ENCODE results near the gene KATNB1. TPM values are rescaled to one million over a fixed set of nuclear protein-coding genes. Genes with fewer than 3 reads are reported as not detected.

Gene KATNB1
- total RNA-seq, 1 experiment from 2014 or later = 32.2 TPM

DNA sequence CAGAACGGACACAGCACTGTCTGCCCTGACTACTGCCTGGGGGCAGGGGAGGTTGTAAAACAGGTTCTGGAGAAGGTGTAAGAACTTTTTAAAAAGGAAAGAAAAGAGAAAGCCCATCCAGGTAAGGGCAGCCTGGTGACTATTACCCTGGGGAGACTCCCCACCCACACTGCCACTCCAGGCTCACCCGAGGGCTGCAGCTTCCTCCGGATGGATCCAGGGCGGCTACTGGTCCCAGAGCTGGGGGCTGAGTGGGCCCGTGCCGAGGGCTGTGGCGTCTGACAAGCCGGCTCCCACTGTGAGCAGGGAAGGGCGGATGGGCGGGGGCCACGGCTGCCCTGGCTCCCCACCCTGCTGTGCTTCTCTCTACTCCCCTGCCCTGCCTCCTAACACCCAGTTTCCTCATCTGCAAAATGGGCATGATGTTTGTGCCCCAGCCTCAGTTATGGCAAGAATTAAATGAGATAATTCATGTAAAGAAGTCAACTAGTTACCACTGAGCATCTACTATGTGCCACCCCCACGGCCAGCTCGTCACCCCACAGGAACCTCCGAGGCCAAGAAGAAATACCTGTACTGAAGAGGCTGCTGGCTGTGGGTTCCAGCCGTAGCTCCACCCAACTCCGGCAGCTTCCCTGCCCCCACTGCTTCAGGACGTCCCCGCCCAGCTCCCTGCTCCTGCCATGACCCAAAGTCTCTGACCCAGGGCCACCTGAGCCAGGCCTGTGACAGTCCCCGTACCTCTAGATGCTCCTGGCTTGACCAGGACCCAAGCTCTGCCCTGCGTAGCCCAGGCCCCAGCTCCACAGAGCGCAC lies 24.2 kb downstream of the KATNB1 start:
- H3K36me3 ChIP-seq (ENCODE audit: control insufficient read depth in 1 of 2, insufficient read depth in 2 of 2, low read length in 2 of 2) = 0 out of 4 replicates have a peak, but pooled peaks cover 0 to 2% of the 10 kb centered on the region in 2 experiments
- H3K9me2 ChIP-seq (ENCODE audit: insufficient read depth) = no peaks in the 10 kb centered on the region
- DNase-seq (ENCODE audit: low read depth, low spot score) = no peak
- POLR2A ChIA-PET = no interaction called here
- H3K27me3 ChIP-seq (ENCODE audit: insufficient read depth, low read length) = no peaks in the 10 kb centered on the region
- intact Hi-C loops (cut with micrococcal nuclease) = loop anchor here (10.0 kb wide), 1 partner anchor 135 kb away; no protein-coding TSS in a partner anchor
- H3K27ac ChIP-seq (ENCODE audit: low read depth, low read length) = no peak overlapping the region
- H3K9me3 ChIP-seq (ENCODE audit: control insufficient read depth in 1 of 2, insufficient read depth in 1 of 2, low read depth in 1 of 2, low read length in 2 of 2) = no peaks in the 10 kb centered on the region
- CTCF ChIA-PET = interaction anchor here (1.0 kb wide), 1 partner anchor 104 kb away, joined by 5 read pairs; no protein-coding TSS in a partner anchor
- TF ChIP-seq ZNF274 (IDR thresholded peaks at IDR 0.05; ENCODE audit: low read depth, low read length) = no peak
- no peak for TF ChIP-seq JUND (IDR thresholded peaks at IDR 0.05)
- TF ChIP-seq POLR2AphosphoS5 (IDR thresholded peaks at IDR 0.05; ENCODE audit: low read depth, low read length) = no peak
- TF ChIP-seq, protein P1, sequence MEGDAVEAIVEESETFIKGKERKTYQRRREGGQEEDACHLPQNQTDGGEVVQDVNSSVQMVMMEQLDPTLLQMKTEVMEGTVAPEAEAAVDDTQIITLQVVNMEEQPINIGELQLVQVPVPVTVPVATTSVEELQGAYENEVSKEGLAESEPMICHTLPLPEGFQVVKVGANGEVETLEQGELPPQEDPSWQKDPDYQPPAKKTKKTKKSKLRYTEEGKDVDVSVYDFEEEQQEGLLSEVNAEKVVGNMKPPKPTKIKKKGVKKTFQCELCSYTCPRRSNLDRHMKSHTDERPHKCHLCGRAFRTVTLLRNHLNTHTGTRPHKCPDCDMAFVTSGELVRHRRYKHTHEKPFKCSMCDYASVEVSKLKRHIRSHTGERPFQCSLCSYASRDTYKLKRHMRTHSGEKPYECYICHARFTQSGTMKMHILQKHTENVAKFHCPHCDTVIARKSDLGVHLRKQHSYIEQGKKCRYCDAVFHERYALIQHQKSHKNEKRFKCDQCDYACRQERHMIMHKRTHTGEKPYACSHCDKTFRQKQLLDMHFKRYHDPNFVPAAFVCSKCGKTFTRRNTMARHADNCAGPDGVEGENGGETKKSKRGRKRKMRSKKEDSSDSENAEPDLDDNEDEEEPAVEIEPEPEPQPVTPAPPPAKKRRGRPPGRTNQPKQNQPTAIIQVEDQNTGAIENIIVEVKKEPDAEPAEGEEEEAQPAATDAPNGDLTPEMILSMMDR (IDR thresholded peaks at IDR 0.05 in 2 of 3, conservative IDR thresholded peaks at IDR 0.05 in 1 of 3; ENCODE audit: borderline replicate concordance in 1 of 3, insufficient read depth in 1 of 3, low read depth in 2 of 3, low read length in 2 of 3) = no peak
- no peak for TF ChIP-seq RAD21 (IDR thresholded peaks at IDR 0.05; ENCODE audit: low read depth)
- no peak for TF ChIP-seq EGR1 (IDR thresholded peaks at IDR 0.05; ENCODE audit: low read depth)
- TF ChIP-seq POLR2A (IDR thresholded peaks at IDR 0.05; ENCODE audit: borderline replicate concordance, extremely low read depth, insufficient read depth, insufficient read length) = no peak
- TF ChIP-seq SRF (IDR thresholded peaks at IDR 0.05; ENCODE audit: low read depth) = no peak
- TF ChIP-seq CBX3 (IDR thresholded peaks at IDR 0.05; ENCODE audit: low read depth) = no peak
- TF ChIP-seq CEBPB (IDR thresholded peaks at IDR 0.05; ENCODE audit: low read depth) = no peak
- TF ChIP-seq EZH2phosphoT487 (IDR thresholded peaks at IDR 0.05; ENCODE audit: borderline replicate concordance) = no peak
- no peak for TF ChIP-seq YY1 (IDR thresholded peaks at IDR 0.05; ENCODE audit: extremely low read depth, insufficient replicate concordance, low read depth, low read length)
- TF ChIP-seq EZH2 (IDR thresholded peaks at IDR 0.05) = no peak
- no peak for TF ChIP-seq FOSL1 (IDR thresholded peaks at IDR 0.05; ENCODE audit: low read depth)
- TF ChIP-seq TCF7L2 (IDR thresholded peaks at IDR 0.05; ENCODE audit: borderline replicate concordance, extremely low read depth, insufficient read depth, insufficient read length) = no peak
- no peak for ATAC-seq
- no peak overlapping the region for H2AFZ ChIP-seq (ENCODE audit: low read depth, low read length, poor library complexity, severe bottlenecking)
- no peak overlapping the region for H3K4me2 ChIP-seq (ENCODE audit: low read length)
- BruUV-seq (replicated peaks) = no TSS peak
- H3K4me1 ChIP-seq (ENCODE audit: control insufficient read depth in 1 of 2, insufficient read depth in 2 of 2, low read length in 2 of 2) = peaks cover 9 to 17% of the 10 kb centered on the region in 2 experiments
- no peak overlapping the region for H3K4me3 ChIP-seq (replicated peaks in 1 of 2; ENCODE audit: low read depth in 1 of 2, low read length in 2 of 2)
- no peaks in the 10 kb centered on the region for H3K79me2 ChIP-seq (ENCODE audit: insufficient read depth, low read length)
- RAD21 ChIA-PET (ENCODE audit: low non-redundant PET in 1 of 2, low total read pairs in 2 of 2, uncharacterized antibody in 2 of 2, unreplicated experiment in 2 of 2) = no interaction called here
- H3K9ac ChIP-seq (ENCODE audit: low read length) = no peak overlapping the region
- no peaks in the 10 kb centered on the region for H4K20me1 ChIP-seq (ENCODE audit: insufficient read depth)
